Hippocampal formation (tissue), 2 donors: ENCODE data around the gene LSM14A.
"Not testable (repeated sequence)": the region's sequence is repeated elsewhere in the genome, so short reads cannot be mapped to it uniquely, and the experiment has no call there.

Source experiments
- DNase-seq, 2 donors: peaks; one replicate each; lab custom pipeline; 2025; lab: John Stamatoyannopoulos, UW

Gene LSM14A

GRCh38 chr19:34228762-34229161, 56.5 kb downstream of the LSM14A start:
- DNase-seq = no peak

- DNase-seq = no peak
These were observed 57.4 kb downstream of the LSM14A start for GRCh38 chr19:34229721-34230120.

GRCh38 chr19:34230820-34231219, 58.5 kb downstream of the LSM14A start:
- DNase-seq = no peak

- DNase-seq = no peak
These were observed 59.1 kb downstream of the LSM14A start for GRCh38 chr19:34231439-34231838.

GRCh38 chr19:34232566-34233481, 60.5 kb downstream of the LSM14A start:
- DNase-seq = peak; percentile 40 to 56

- no peak for DNase-seq
These were observed 63.2 kb downstream of the LSM14A start for GRCh38 chr19:34235425-34235940.

GRCh38 chr19:34236035-34236987, 64.0 kb downstream of the LSM14A start:
- no peak for DNase-seq

- no peak for DNase-seq
These were observed 65.0 kb downstream of the LSM14A start for GRCh38 chr19:34237283-34237682.

- no peak for DNase-seq
These were observed 65.6 kb downstream of the LSM14A start for GRCh38 chr19:34237939-34238338.

- no peak for DNase-seq
These were observed 69.4 kb downstream of the LSM14A start for GRCh38 chr19:34241513-34242337.

- DNase-seq = not testable (repeated sequence)
These were observed 71.0 kb downstream of the LSM14A start for GRCh38 chr19:34243138-34243875.

GRCh38 chr19:34243876-34244578, 71.7 kb downstream of the LSM14A start:
- DNase-seq = no peak

- no peak for DNase-seq
These were observed 72.5 kb downstream of the LSM14A start for GRCh38 chr19:34244611-34245299.

GRCh38 chr19:34246340-34246739, 74.0 kb downstream of the LSM14A start:
- no peak for DNase-seq

- DNase-seq = no peak
These were observed 76.6 kb downstream of the LSM14A start for GRCh38 chr19:34248941-34249340.

GRCh38 chr19:34253167-34253566, 80.9 kb downstream of the LSM14A start:
- DNase-seq = not testable (repeated sequence)

GRCh38 chr19:34253681-34254045, 81.4 kb downstream of the LSM14A start:
- DNase-seq = not testable (repeated sequence)

- DNase-seq = peak; percentile 56 to 80
These were observed 81.9 kb downstream of the LSM14A start, which contains the start of gene GARRE1 for GRCh38 chr19:34254046-34254697. TSS of gene GARRE1 (plus strand) at chr19:34254554. CDS start at chr19:34300474, 45,920 bp downstream.
